Colonic mucosa (tissue), 4 donors: Measurements from ENCODE around the gene MLLT3. TPM values are rescaled to one million over a fixed set of nuclear protein-coding genes. Genes with fewer than 3 reads are reported as not detected.

Experiments
- DNase-seq: peaks from one replicate; pipeline ENCODE4 v3.0.0-alpha.2; 2020
- H3K27ac ChIP-seq: fragments of 200-600 bp; one replicate; pipeline ENCODE4 v1.8.0; 2021
- H3K27me3 ChIP-seq: fragments of 200-600 bp; one replicate; pipeline ENCODE4 v1.8.0; 2021
- H3K36me3 ChIP-seq: fragments of 200-600 bp; one replicate; pipeline ENCODE4 v1.8.0; 2021
- H3K4me1 ChIP-seq: fragments of 200-600 bp; one replicate; pipeline ENCODE4 v1.8.0; 2021; ENCODE audit warnings: mild to moderate bottlenecking
- H3K4me3 ChIP-seq: fragments of 200-600 bp; one replicate; pipeline ENCODE4 v1.8.0; 2021
- H3K9ac ChIP-seq, 2 donors: one replicate each; pipeline ENCODE4 v1.7.0; 2013; ENCODE audit warnings: control low read depth in 2 of 2, low read depth in 2 of 2, low read length in 2 of 2
- H3K9me3 ChIP-seq: fragments of 200-600 bp; one replicate; pipeline ENCODE4 v1.8.0; 2021
- intact Hi-C: fragments of 100-400 bp; cut with DNase I; formaldehyde crosslinking; loops from one replicate; pipeline ENCODE4 v1.14.1; 2022
- total RNA-seq, 2 donors: library from RNA; stranded (reverse); fragmentation: NEBNext Ultra II Directional in 1 of 2; extraction: Animal tissue kit (Norgen Biotek cat#: 25700) in 1 of 2; gene quantifications; one replicate each; pipeline ENCODE4 v1.2.1, GENCODE V29; 2021
- TF ChIP-seq, protein P1 (sequence below): fragments of 200-600 bp; IDR thresholded peaks from one replicate; pipeline ENCODE4 v1.8.0; 2022; ENCODE audit warnings: antibody characterized with exemption, mild to moderate bottlenecking
- donor health status: healthy.
- donor health status: DM: no; HTN: no; CAD: no.
- donor health status: DM: no; HTN: no; CAD: no.

Gene MLLT3
- total RNA-seq, 2 donors from 2014 or later, result 44.6 to 65.2 TPM

DNA sequence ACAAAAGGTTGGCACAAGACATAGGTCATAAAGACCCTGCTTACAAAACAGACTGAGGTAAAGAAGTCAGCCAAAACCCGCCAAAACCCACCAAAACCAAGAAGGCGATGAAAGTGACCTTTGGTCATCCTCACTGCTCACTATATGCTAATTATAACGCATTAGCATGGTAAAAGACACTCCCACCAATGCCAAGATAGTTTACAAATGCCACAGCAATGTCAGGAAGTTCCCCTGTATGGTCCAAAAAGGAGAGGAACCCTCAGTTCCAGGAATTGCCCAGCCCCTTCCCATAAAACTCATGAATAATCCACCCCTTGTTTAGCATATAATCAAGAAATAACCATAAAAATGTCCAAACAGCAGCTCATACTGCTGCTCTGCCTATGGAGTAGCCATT lies 27.7 kb downstream of the MLLT3 start:
- no peak for DNase-seq
- H3K9ac ChIP-seq, result no peak overlapping the region
- no peaks in the 10 kb centered on the region for H3K9me3 ChIP-seq
- intact Hi-C loops, result no loop called here
- no peak overlapping the region for H3K4me3 ChIP-seq
- TF ChIP-seq, protein P1, sequence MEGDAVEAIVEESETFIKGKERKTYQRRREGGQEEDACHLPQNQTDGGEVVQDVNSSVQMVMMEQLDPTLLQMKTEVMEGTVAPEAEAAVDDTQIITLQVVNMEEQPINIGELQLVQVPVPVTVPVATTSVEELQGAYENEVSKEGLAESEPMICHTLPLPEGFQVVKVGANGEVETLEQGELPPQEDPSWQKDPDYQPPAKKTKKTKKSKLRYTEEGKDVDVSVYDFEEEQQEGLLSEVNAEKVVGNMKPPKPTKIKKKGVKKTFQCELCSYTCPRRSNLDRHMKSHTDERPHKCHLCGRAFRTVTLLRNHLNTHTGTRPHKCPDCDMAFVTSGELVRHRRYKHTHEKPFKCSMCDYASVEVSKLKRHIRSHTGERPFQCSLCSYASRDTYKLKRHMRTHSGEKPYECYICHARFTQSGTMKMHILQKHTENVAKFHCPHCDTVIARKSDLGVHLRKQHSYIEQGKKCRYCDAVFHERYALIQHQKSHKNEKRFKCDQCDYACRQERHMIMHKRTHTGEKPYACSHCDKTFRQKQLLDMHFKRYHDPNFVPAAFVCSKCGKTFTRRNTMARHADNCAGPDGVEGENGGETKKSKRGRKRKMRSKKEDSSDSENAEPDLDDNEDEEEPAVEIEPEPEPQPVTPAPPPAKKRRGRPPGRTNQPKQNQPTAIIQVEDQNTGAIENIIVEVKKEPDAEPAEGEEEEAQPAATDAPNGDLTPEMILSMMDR, result no peak
- H3K27me3 ChIP-seq, result no peaks in the 10 kb centered on the region
- H3K36me3 ChIP-seq, result no peaks in the 10 kb centered on the region
- H3K27ac ChIP-seq, result no peak overlapping the region
- H3K4me1 ChIP-seq, result no peaks in the 10 kb centered on the region

DNA sequence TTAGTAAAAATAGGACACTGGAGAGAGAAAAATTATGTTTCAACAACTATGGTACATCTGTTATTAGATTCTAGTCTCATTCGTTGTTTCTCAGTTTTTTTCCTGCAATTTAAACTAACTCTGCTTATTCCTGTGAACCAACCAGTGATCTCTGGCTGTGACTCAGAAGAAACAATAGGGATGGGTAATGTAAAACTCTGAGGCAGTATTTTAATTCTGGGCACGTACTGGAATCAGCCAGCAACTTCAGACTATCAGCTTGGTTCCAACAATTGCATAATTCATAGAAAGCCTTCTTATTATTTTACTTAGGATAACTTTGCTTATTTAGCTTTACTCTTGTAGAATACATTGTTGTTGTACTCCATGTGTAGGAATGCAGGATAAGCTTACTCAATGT lies 28.8 kb downstream of the MLLT3 start:
- intact Hi-C loops, result no loop called here
- H3K36me3 ChIP-seq, result no peaks in the 10 kb centered on the region
- H3K27me3 ChIP-seq, result no peaks in the 10 kb centered on the region
- H3K9me3 ChIP-seq, result no peaks in the 10 kb centered on the region
- H3K4me1 ChIP-seq, result no peaks in the 10 kb centered on the region
- TF ChIP-seq, protein P1, result no peak
- no peak overlapping the region for H3K27ac ChIP-seq
- H3K4me3 ChIP-seq, result no peak overlapping the region
- no peak overlapping the region for H3K9ac ChIP-seq
- DNase-seq, result no peak

DNA sequence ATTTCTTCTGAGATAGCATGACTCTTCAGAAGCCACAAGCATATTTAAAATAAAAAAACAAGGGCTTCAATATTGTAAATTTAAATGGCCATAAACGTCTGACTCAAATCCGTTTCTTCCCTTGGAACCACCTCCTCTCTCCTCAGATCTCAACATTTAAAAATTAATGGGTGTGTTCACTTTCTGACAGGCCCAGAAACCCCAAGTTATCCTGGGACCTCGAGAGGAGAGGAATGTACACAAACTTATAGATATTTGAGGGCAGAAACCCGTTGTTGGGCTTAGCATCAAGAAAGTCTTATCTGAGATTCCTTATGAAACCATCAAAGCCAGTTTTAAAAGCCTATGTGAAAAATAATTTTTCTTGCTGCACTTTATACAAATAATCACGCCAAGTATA lies 29.2 kb downstream of the MLLT3 start:
- Histone ChIP-seq H3K27ac (no peak overlapping the region), H3K4me1 (no peaks in the 10 kb centered on the region)
- TF ChIP-seq, protein P1, result no peak

DNA sequence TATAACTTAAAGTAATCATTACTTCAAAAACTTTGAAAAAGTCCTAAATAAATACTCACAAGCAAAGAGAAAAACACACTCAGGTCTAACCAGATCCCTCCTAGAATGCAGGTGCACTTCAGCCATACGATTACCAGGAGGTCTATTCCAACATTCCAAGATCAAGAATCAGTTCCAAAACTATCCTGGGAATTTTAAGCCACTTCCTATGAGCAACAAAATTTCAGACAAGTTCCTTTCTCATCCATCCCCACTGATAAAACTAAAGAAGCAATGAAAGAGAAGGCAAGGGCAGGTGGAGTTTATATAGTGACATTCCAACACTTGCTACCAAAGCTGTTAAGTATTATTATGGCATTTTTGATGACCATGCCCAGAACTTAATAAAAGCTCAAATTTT lies 29.6 kb downstream of the MLLT3 start:
- H3K9ac ChIP-seq, result no peak overlapping the region
- H3K27me3 ChIP-seq, result no peaks in the 10 kb centered on the region
- H3K36me3 ChIP-seq, result no peaks in the 10 kb centered on the region
- H3K27ac ChIP-seq, result no peak overlapping the region
- DNase-seq, result no peak
- intact Hi-C loops, result no loop called here
- TF ChIP-seq, protein P1, result no peak
- H3K4me3 ChIP-seq, result no peak overlapping the region
- H3K9me3 ChIP-seq, result no peaks in the 10 kb centered on the region
- no peaks in the 10 kb centered on the region for H3K4me1 ChIP-seq

More for the DNA sequence above, 29.2 kb downstream of the MLLT3 start:
- Histone ChIP-seq H3K9me3 (no peaks in the 10 kb centered on the region), H3K27me3 (no peaks in the 10 kb centered on the region), H3K9ac (no peak overlapping the region), H3K36me3 (no peaks in the 10 kb centered on the region), H3K4me3 (no peak overlapping the region)
- no peak for DNase-seq
- intact Hi-C loops, result no loop called here

DNA sequence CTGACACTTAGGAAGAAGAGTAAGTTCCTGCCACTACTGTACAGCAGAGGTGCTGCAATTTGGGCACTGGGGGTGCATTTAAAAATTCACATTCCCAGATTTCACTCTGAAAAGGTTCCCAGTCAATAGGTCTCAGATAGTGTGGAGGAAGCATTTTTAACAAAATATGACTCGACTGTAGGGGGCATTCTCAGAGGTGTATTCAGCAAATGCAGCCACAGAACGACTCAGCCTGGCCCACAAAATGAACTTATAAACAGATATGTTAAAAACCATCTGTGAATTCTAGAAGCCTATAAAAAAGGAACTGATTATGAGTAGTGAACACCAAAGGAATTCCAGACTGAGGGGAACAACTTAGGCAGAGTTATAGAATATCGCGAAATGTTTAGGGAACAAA lies 31.1 kb downstream of the MLLT3 start:
- Histone ChIP-seq H3K27me3 (no peaks in the 10 kb centered on the region), H3K4me1 (no peaks in the 10 kb centered on the region), H3K27ac (no peak overlapping the region), H3K9ac (no peak overlapping the region), H3K9me3 (no peaks in the 10 kb centered on the region), H3K4me3 (no peak overlapping the region), H3K36me3 (no peaks in the 10 kb centered on the region)
- no peak for DNase-seq
- intact Hi-C loops, result no loop called here
- TF ChIP-seq, protein P1, result no peak
